Right hindlimb (tissue), 1 donor: ENCODE measurements around the gene SCARB1.
A peak's percentile ranks its signal among the peaks of the same experiment; 100 is the strongest.

Source experiments
- DNase-seq: peaks from one replicate; pipeline ENCODE4 v3.0.0-alpha.2; 2018

Gene SCARB1

GRCh38 chr12:124841558-124841945 lies 22.1 kb downstream of the SCARB1 start:
- DNase-seq = no peak

- DNase-seq = peak; percentile 81
Measured at GRCh38 chr12:124837958-124838803, 25.5 kb downstream of the SCARB1 start.

- no peak for DNase-seq
Measured at GRCh38 chr12:124837249-124837897, 26.3 kb downstream of the SCARB1 start.

DNA sequence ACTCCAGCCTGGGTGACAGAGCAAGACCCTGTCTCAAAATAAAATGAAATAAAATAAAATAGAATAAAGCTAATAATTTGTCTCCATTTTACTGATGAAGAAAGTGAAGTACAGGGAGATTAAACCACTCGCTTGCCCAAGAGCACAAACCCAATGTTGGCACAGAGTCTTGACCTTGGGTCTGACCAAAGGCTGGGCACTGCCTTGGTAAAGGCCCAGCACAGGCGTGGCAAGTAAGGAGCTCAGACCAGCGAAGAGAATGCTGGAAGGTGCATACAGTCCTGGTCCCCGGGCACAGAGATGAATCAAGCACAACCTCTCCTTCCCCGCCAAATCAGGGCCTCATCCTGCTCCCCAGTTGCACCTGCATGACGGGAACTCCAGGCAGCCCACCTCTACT lies 26.9 kb downstream of the SCARB1 start:
- no peak for DNase-seq

DNA sequence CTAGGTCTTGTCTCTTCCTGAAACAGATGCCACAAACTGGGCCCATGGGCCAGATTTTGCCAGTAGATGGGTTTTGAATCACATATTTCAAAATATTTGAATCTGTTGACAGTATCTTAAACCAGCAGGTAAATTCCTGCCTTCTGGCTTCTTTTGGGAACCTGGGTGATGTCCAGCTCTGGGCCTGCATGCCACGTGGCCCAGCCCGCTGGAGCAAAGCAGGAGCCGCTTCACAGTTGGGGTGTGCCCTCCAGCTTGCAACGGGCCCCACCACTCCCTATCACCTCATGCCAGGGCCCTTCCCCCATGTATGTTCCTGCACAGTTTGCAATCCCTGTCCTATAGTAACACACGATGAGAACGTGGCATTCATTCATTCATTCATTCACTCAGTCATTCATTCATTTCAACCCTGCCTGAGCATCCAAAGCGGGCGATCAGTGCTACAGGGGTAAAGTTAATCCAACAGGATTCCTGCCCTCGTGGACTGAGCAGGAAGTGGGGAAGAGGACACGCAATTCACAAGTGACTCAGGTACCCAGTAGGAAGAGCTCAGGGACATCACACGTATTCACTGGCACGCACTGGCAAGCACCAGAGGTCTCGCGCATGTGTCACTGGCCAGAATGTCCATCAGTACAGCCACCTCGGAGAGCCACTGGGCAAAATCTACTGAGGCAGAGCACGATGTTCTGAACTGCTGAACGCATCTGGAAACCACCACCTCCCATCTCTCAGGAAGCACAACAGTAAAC lies 27.8 kb downstream of the SCARB1 start:
- DNase-seq = no peak

DNA sequence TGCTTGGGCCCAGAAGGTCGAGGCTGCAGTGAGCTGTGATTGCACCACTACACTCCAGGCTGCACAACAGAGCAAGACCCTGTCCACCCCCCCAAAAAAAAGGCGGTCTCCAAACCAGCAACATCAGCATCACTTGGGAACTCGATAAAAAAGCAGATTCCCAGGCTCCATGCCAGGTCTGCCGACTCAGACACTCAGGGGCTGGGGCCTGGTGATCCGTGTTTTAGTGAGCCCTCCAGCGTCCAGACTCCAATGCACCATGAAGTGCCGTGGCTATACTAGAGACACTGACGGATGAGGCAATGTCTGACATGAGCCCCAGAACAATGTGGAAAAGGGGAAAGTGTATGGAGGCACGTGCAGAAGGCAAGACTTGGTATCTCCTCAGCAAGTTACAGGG lies 28.8 kb downstream of the SCARB1 start:
- DNase-seq = no peak

DNA sequence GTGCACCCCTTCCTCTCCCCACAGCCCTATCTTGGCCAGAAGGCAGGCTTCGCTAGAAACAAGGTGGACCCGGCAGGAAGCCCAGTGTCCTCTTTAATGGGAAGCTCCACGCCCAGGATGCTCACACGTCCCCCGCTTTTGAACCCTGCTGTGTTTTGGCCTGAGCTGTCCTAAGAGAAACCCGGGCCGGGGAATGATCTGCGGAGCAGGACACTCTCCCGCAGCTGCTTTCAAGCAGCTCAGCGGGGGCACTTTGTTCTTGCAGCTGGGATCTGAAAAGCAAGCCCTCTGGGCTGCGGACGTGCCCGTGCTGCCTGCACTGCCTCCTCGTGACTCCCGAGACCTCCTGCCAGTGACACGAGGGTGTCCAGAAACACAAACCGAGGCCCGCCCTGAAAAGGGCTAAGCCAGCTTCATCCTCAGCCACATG lies 30.0 kb downstream of the SCARB1 start:
- peak; percentile 50 for DNase-seq

GRCh38 chr12:124832856-124833255 lies 30.8 kb downstream of the SCARB1 start:
- no peak for DNase-seq

DNA sequence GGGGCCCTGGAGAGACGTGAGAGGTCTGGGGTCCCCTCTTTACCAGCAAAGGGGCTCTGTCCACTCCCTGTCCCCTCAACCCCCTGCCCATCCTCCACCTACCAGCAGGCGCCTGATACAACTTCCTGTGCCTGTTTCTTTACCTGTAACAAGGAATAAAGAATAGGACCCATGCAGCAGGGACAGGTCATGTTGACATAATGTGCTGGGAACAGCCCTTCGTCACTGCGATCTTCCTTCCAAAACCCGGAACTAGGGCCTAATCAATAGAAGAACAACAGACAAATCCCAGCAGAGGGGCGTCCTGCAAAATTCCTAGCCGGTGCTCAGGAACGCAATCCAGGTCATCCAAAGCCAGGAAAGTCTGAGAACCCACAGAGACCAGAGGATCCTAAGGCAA lies 32.1 kb downstream of the SCARB1 start:
- DNase-seq = no peak

DNA sequence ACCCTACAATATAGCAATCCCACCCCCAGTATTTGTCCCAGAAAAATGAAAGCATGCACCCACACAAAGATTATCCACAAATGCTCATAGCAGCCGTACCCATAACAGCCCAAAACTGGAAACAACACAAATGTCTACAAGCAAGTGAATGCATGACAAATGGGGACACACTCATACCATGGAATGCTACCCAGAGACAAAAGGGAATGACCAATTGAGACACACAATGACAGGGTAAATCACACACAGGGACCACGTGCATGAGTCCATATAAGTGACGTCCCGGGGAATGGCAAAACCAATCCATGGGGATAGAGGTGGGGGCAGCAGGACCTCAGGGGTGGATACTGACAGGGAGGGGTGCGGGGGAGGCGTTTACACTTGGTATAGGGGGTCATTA lies 33.4 kb downstream of the SCARB1 start:
- DNase-seq = no peak

GRCh38 chr12:124829708-124830304 lies 33.9 kb downstream of the SCARB1 start:
- no peak for DNase-seq

GRCh38 chr12:124829008-124829707 lies 34.5 kb downstream of the SCARB1 start:
- no peak for DNase-seq

- no peak for DNase-seq
Measured at GRCh38 chr12:124828264-124829007, 35.2 kb downstream of the SCARB1 start.

DNA sequence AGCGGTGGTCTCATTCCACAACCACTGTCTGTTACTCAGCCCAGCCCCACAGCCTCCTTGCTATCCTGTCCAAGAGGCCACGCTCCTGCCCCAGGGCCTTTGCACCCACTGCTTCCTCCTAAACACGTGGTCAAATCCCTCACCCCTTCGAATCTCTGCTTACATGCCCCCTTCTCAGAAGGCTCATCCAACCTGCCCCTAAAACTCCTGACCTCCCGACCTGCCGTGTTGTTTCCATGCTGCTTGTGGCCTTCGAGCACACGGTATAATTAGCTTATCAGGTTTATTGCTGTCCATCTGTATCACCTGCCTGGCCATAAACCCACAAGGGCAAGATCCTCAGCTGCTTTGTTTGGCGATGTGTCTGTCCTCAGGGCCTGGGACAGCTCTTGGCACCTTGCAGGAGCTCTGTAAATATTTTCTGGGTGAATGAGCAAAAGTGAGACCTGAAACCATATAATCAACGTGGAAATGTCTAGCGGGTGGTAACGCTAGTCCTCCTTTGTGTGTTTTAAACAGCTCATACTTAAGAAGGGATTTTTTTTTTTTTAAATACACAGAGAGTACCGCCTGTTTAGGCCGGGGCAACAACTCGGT lies 36.0 kb downstream of the SCARB1 start:
- DNase-seq = no peak

GRCh38 chr12:124824195-124824594 lies 39.5 kb downstream of the SCARB1 start:
- no peak for DNase-seq

DNA sequence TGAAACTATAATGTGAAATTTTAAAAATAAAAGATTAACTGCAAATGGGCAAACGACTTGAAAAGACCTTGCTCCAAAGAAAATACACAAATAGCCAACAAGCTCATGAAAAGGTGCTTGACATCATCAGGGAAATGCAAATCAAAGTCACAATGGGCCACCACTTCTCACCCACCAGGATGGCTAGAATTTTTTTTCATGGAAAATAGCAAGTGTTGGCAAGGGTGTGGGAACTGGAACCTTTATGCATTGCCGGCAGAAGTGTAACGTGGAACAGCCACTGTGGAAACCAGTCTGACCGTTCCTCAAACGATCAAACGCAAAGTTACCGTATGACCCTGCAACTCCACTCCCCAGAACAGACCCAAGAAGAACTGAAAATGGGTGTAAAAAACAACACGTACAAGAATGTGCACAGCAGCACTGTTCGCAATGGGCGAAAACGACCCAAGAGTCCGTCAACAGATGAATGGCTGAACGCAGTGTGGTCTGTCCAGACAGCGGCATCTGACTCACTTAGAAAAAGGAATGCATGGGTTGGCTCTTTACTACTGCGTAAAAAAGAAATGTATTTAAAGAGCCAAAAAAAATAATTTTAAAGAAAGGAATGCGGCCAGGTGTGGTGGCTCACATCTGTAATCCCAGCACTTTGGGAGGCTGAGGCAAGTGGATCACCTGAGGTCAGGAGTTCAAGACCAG lies 40.2 kb downstream of the SCARB1 start:
- no peak for DNase-seq

DNA sequence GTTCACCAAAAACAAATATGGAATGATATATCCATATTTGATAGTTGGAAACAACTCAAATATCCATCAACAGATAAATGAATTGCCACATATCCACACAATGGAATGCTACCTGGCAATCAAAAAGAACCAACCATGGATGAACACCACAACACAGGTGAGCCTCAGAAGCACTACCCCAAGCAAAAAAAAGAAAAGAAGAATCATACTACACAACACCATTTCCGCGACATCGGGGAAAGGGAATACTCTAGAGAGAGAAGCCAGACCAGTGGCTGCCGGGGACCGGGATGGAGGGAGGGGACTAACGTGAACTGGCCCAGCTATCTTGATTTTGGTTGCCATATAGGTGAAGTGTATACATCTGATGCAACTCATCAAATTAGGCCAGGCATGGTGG lies 41.4 kb downstream of the SCARB1 start:
- no peak for DNase-seq

GRCh38 chr12:124821252-124822200 lies 42.1 kb downstream of the SCARB1 start:
- no peak for DNase-seq

DNA sequence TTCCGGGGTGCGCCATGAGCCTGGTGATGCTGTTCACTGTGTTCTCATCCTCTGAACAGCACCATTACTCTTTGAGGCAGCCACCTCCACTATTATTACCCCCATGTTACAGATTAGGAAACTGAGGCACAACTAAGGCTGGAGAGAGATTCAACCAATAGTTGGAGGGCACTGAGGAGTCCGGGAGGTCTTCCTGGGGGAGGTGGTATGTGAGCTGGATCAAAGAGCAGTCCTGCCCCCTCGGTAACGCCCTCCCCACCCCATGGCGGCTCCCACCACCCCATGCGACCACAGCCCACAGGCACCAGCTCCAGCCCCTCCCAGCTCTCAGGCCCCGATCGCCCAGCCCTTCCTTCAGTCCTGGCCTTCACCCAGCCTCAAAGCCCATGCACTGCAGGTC lies 43.5 kb downstream of the SCARB1 start:
- DNase-seq = no peak

- no peak for DNase-seq
Measured at GRCh38 chr12:124819525-124819924, 44.1 kb downstream of the SCARB1 start.
